SK-N-SH treated with all-trans-retinoic acid at 6 μM for 48 hours (cell line): Measurements from ENCODE around the gene GPBP1.
A peak's percentile ranks its signal among the peaks of the same experiment; 100 is the strongest.
"Not testable (repeated sequence)": the region's sequence is repeated elsewhere in the genome, so short reads cannot be mapped to it uniquely, and the experiment has no call there.

Source experiments
- ATAC-seq: fragments of 200-7000 bp; cut with Tn5 transposase; 3 replicates; pipeline ENCODE4 v1.9.1; 2020; ENCODE audit warnings: mild to moderate bottlenecking, moderate library complexity
- ARNTL ChIP-seq: fragments of 450-650 bp; formaldehyde crosslinking; IDR thresholded peaks from 2 replicates; pipeline ENCODE4 v1.5.0; 2020; ENCODE audit warnings: low read depth, mild to moderate bottlenecking, moderate library complexity, borderline replicate concordance
- BACH2 ChIP-seq: fragments of 250-450 bp; sonication (Bioruptor Pico); IDR thresholded peaks from 2 replicates; pipeline ENCODE4 v1.9.0; 2021; ENCODE audit warnings: mild to moderate bottlenecking, borderline replicate concordance
- CREB5 ChIP-seq: fragments of 250-450 bp; sonication (Bioruptor Pico); IDR thresholded peaks from 2 replicates; pipeline ENCODE4 v1.5.1; 2020; ENCODE audit warnings: low read depth, mild to moderate bottlenecking, moderate library complexity
- CSDC2 ChIP-seq: fragments of 250-450 bp; sonication (Bioruptor Pico); IDR thresholded peaks from 2 replicates; pipeline ENCODE4 v1.5.0; 2020; ENCODE audit warnings: mild to moderate bottlenecking, moderate library complexity
- GLIS3 ChIP-seq: fragments of 250-450 bp; sonication (Bioruptor Pico); IDR thresholded peaks from 2 replicates; pipeline ENCODE4 v1.5.0; 2020; ENCODE audit warnings: mild to moderate bottlenecking, moderate library complexity
- PATZ1 ChIP-seq: fragments of 250-450 bp; sonication (Bioruptor Pico); IDR thresholded peaks from 2 replicates; pipeline ENCODE4 v1.8.0; 2020; ENCODE audit warnings: mild to moderate bottlenecking, moderate library complexity, borderline replicate concordance
- POU6F1 ChIP-seq: fragments of 250-450 bp; sonication (Bioruptor Pico); IDR thresholded peaks from 2 replicates; pipeline ENCODE4 v1.8.0; 2021; ENCODE audit warnings: low read depth, mild to moderate bottlenecking, moderate library complexity, borderline replicate concordance
- PPARA ChIP-seq: fragments of 250-450 bp; sonication (Bioruptor Pico); IDR thresholded peaks from 2 replicates; pipeline ENCODE4 v1.5.0; 2020; ENCODE audit warnings: mild to moderate bottlenecking, borderline replicate concordance
- RARB ChIP-seq: fragments of 250-450 bp; sonication (Bioruptor Pico); IDR thresholded peaks from 2 replicates; pipeline ENCODE4 v1.8.0; 2021; ENCODE audit warnings: mild to moderate bottlenecking, moderate library complexity
- SNAI2 ChIP-seq: fragments of 250-450 bp; sonication (Bioruptor Pico); IDR thresholded peaks from 2 replicates; pipeline ENCODE4 v1.5.0; 2020; ENCODE audit warnings: mild to moderate bottlenecking, moderate library complexity
- TCF4 ChIP-seq: fragments of 250-450 bp; sonication (Bioruptor Pico); IDR thresholded peaks from 2 replicates; pipeline ENCODE4 v1.8.0; 2021; ENCODE audit warnings: mild to moderate bottlenecking, moderate library complexity, borderline replicate concordance
- TOX ChIP-seq: fragments of 250-450 bp; sonication (Bioruptor Pico); IDR thresholded peaks from 2 replicates; pipeline ENCODE4 v1.8.0; 2021; ENCODE audit warnings: mild to moderate bottlenecking, moderate library complexity, borderline replicate concordance
- TSHZ2 ChIP-seq: fragments of 250-450 bp; sonication (Bioruptor Pico); IDR thresholded peaks from 2 replicates; pipeline ENCODE4 v1.5.0; 2020; ENCODE audit warnings: mild to moderate bottlenecking, moderate library complexity
- ZC3H10 ChIP-seq: fragments of 250-450 bp; sonication (Bioruptor Pico); IDR thresholded peaks from 2 replicates; pipeline ENCODE4 v1.5.1; 2021; ENCODE audit warnings: mild to moderate bottlenecking, moderate library complexity
- ZFP3 ChIP-seq: fragments of 250-450 bp; sonication (Bioruptor Pico); IDR thresholded peaks from 2 replicates; pipeline ENCODE4 v1.5.0; 2020; ENCODE audit warnings: mild to moderate bottlenecking, moderate library complexity
- ZFP30 ChIP-seq: fragments of 450-650 bp; formaldehyde crosslinking; IDR thresholded peaks from 2 replicates; pipeline ENCODE4 v1.5.0; 2022; ENCODE audit warnings: mild to moderate bottlenecking, moderate library complexity
- ZNF565 ChIP-seq: fragments of 450-650 bp; formaldehyde crosslinking; conservative IDR thresholded peaks from 2 replicates; pipeline ENCODE4 v1.5.0; 2020; ENCODE audit warnings: low read depth, mild to moderate bottlenecking, moderate library complexity
- ZNF70 ChIP-seq: fragments of 450-650 bp; formaldehyde crosslinking; IDR thresholded peaks from 2 replicates; pipeline ENCODE4 v1.5.0; 2020; ENCODE audit warnings: mild to moderate bottlenecking, moderate library complexity
- ZNF8 ChIP-seq: fragments of 450-650 bp; formaldehyde crosslinking; IDR thresholded peaks from 2 replicates; pipeline ENCODE4 v1.5.0; 2020; ENCODE audit warnings: mild to moderate bottlenecking, moderate library complexity

Gene GPBP1

DNA sequence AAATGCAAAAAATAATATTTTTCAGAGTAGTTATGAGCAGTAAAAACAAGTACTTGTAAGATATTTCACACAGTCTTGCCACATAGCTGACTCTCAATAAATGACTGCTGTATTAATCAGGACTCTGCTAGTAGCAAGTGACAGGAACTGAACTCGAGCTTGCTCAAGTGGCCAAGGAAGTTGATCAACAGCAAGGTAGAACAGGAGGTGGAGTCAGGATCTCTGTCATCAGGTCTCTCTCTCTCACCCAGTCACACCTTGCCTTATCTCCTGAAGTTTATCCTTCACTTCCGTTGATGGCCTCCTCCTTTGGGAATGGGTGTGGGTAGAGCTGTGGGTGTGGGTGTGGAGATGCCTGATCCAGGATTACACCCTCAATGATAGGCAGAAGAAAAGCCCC lies 107.0 kb downstream of the GPBP1 start:
- ATAC-seq = no peak
- TF ChIP-seq PPARA (CRISPR knock-in tag) = no peak
- no peak for TF ChIP-seq TCF4 (CRISPR knock-in tag)
- TF ChIP-seq ZNF8 (CRISPR knock-in tag) = no peak

GRCh38 chr5:57285084-57285483 lies 111.2 kb downstream of the GPBP1 start:
- not testable (repeated sequence) for ATAC-seq
- peak; percentile 73 for TF ChIP-seq ZFP30 (CRISPR knock-in tag)

DNA sequence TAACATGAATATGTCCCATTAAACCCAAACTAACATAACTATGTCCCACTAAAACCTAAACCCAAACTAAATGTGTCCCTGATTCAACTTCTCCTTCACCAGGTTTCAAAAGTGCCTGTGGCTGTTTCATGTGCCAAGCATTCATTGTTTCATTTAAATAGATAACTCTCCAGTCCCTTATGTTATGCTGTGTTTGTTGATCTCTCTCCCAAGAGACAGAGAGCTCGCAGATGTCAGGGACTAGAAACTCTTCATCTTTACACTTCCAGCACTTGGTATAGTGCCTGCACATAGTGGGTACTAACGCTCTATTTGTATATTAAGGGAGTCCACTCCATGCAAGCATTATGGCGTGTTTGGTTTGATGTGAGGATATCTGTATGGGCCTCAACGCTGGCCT lies 118.0 kb downstream of the GPBP1 start:
- TF ChIP-seq GLIS3 (CRISPR knock-in tag) = no peak
- TF ChIP-seq, all 23 proteins: peak for 0
- no peak for ATAC-seq

DNA sequence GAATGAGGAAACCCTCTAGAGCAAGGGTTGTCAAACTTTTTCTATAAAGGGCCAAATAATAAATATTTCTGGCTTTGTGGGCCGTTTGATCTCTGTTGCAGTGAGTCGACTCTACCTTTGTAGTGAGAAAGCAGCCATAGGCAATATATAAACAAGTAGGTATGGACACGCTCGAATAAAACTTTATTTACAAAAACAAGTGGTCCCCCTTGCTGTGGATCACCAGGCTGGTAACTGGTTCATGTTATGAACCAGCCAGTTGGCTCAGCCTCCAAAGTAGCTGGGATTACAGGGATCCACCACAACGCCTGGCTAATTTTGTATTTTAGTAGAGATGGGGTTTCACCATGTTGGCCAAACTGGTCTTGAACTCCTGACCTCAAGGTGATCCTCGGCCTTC lies 118.5 kb downstream of the GPBP1 start:
- ATAC-seq = no peak

GRCh38 chr5:57298295-57298984 lies 124.6 kb downstream of the GPBP1 start:
- no peak for TF ChIP-seq PPARA (CRISPR knock-in tag)
- no peak for TF ChIP-seq POU6F1 (CRISPR knock-in tag)
- no peak for TF ChIP-seq CREB5
- no peak for TF ChIP-seq PATZ1 (CRISPR knock-in tag)
- TF ChIP-seq ZNF70 (CRISPR knock-in tag) = no peak
- TF ChIP-seq ZFP3 = no peak
- no peak for TF ChIP-seq CSDC2 (CRISPR knock-in tag)
- no peak for TF ChIP-seq ZC3H10 (CRISPR knock-in tag)
- TF ChIP-seq TSHZ2 = no peak
- ATAC-seq = peak; percentile 88

More for the DNA sequence above, 118.5 kb downstream of the GPBP1 start:
- no peak for TF ChIP-seq SNAI2 (CRISPR knock-in tag)
- no peak for TF ChIP-seq TOX (CRISPR knock-in tag)
- TF ChIP-seq ARNTL (CRISPR knock-in tag) = no peak
- no peak for TF ChIP-seq BACH2 (CRISPR knock-in tag)
- TF ChIP-seq GLIS3 (CRISPR knock-in tag) = no peak
- no peak for TF ChIP-seq POU6F1 (CRISPR knock-in tag)
- no peak for TF ChIP-seq ZNF565
- no peak for TF ChIP-seq ZFP3
- TF ChIP-seq RARB (CRISPR knock-in tag) = no peak
- no peak for TF ChIP-seq TSHZ2
